ENCODE measurements around the gene SPOCD1.

The SPOCD1 gene

GRCh38 chr1:31790641-31791091 lies 25.2 kb downstream of the SPOCD1 start:
- Mint-ChIP-seq H3K9me3 (no peaks in the 10 kb centered on the region), H3K27ac (peak overlapping the region in 1 of 3 experiments; percentile 47)

GRCh38 chr1:31790140-31790539 lies 25.7 kb downstream of the SPOCD1 start:
- H3K27me3 Mint-ChIP-seq (ENCODE audit: low read depth) = peaks cover 33% of the 10 kb centered on the region
- no peaks in the 10 kb centered on the region for H3K9me3 Mint-ChIP-seq
- peaks cover 22% of the 10 kb centered on the region for H3K4me1 Mint-ChIP-seq
- H3K4me3 Mint-ChIP-seq = peak overlapping the region; percentile 67 to 89 (median 82)
- H3K36me3 Mint-ChIP-seq (ENCODE audit: low read depth) = no peaks in the 10 kb centered on the region
- no peak for TF ChIP-seq CTCF (IDR thresholded peaks at IDR 0.05; ENCODE audit: unreplicated experiment in 3 of 3)
- peak overlapping the region; percentile 25 to 89 (median 70) for H3K27ac Mint-ChIP-seq

More at GRCh38 chr1:31790641-31791091, 25.2 kb downstream of the SPOCD1 start:
- TF ChIP-seq CTCF (IDR thresholded peaks at IDR 0.05; ENCODE audit: unreplicated experiment in 3 of 3) = no peak
- Mint-ChIP-seq H3K4me3 (no peak overlapping the region), H3K4me1 (peaks cover 22% of the 10 kb centered on the region), H3K36me3 (ENCODE audit: low read depth) (no peaks in the 10 kb centered on the region), H3K27me3 (ENCODE audit: low read depth) (peaks cover 33% of the 10 kb centered on the region)

GRCh38 chr1:31789259-31790065 lies 26.4 kb downstream of the SPOCD1 start:
- peaks cover 26% of the 10 kb centered on the region for H3K4me1 Mint-ChIP-seq
- peak overlapping the region in 2 of 3 experiments; percentile 89 to 91 for H3K27ac Mint-ChIP-seq
- no peaks in the 10 kb centered on the region for H3K36me3 Mint-ChIP-seq (ENCODE audit: low read depth)
- H3K27me3 Mint-ChIP-seq (ENCODE audit: low read depth) = peaks cover 28% of the 10 kb centered on the region
- TF ChIP-seq CTCF (IDR thresholded peaks at IDR 0.05; ENCODE audit: unreplicated experiment in 3 of 3) = peak; percentile 78 to 87 (median 85)
- peak overlapping the region; percentile 89 to 96 (median 93) for H3K4me3 Mint-ChIP-seq
- no peaks in the 10 kb centered on the region for H3K9me3 Mint-ChIP-seq

GRCh38 chr1:31788825-31789256 lies 27.0 kb downstream of the SPOCD1 start:
- TF ChIP-seq CTCF (IDR thresholded peaks at IDR 0.05; ENCODE audit: unreplicated experiment in 3 of 3) = no peak
- Mint-ChIP-seq H3K9me3 (no peaks in the 10 kb centered on the region), H3K36me3 (ENCODE audit: low read depth) (no peaks in the 10 kb centered on the region), H3K4me3 (peak overlapping the region; percentile 89 to 96 (median 93)), H3K27me3 (ENCODE audit: low read depth) (peaks cover 28% of the 10 kb centered on the region), H3K27ac (peak overlapping the region; percentile 44 to 91 (median 89)), H3K4me1 (peaks cover 31% of the 10 kb centered on the region)

GRCh38 chr1:31788138-31788824 lies 27.5 kb downstream of the SPOCD1 start:
- no peak for TF ChIP-seq CTCF (IDR thresholded peaks at IDR 0.05; ENCODE audit: unreplicated experiment in 3 of 3)
- Mint-ChIP-seq H3K36me3 (ENCODE audit: low read depth) (no peaks in the 10 kb centered on the region), H3K27me3 (ENCODE audit: low read depth) (peaks cover 27% of the 10 kb centered on the region), H3K9me3 (no peaks in the 10 kb centered on the region), H3K27ac (peak overlapping the region; percentile 83 to 91 (median 89)), H3K4me3 (peak overlapping the region; percentile 89 to 96 (median 93)), H3K4me1 (peaks cover 31% of the 10 kb centered on the region)
